ENCODE measurements around the gene HRH1.

Gene HRH1

DNA sequence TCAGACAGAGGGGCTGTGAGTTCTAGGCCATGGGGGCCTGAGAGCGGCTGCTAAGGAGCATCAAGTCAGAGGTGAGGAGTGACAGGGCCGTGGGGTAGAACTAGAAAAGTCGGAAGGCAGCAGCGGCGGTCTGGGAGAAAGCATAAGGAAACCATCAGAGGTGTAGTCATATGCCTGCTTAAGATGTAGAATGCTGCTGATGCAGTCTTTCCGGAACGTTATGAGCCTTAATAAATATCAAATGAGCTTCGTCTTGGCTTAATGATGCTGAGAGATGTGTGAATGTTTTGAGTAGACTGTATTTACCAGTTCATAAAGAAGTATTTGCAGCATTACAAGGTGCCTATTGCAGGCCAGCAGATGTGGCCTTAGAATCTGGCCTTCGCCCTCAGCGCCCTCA is 133.1 kb downstream of the HRH1 start:
- DNase-seq, result no peak

- DNase-seq, result no peak
Observed at GRCh38 chr3:11288021-11288491, 133.8 kb downstream of the HRH1 start.

DNA sequence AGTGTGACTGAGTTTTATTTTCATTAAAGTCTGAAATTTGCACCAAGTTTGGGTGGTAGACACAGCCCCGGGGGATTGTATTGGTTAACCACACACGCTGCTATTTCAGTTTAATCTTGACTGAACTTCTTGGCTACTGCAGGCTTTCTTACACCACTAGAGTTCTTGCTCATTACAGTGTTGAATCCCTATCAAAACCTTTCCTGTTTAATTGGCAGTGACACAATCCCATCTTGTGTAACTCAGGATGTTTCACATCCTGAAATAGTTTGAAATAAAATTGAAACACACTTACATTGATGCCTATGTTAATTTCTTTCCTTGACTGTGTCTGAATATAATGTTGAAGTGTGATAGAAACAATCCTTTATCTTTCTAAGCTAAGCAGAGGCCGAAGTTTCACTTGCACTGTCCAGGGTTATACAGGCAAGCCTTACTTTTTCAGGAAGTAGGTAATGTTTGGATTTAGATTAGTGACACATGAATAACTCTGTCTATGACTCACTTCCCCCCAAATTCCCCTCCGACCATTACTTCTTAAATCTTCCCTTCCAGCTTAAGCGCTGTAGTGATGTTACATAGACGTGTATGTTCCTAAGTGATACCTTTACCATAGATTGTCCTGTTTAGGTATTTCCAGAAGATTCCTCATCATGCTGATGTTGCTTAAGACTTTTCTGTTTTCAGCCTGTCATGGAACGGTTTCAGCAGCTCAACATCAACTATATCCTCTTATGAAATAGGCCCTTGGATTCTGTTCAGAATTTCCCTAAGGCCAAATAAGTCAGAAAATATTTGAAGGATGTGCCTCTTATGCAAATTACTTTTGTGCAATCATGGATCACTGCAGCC is 134.7 kb downstream of the HRH1 start:
- DNase-seq, result peak; percentile 18

DNA sequence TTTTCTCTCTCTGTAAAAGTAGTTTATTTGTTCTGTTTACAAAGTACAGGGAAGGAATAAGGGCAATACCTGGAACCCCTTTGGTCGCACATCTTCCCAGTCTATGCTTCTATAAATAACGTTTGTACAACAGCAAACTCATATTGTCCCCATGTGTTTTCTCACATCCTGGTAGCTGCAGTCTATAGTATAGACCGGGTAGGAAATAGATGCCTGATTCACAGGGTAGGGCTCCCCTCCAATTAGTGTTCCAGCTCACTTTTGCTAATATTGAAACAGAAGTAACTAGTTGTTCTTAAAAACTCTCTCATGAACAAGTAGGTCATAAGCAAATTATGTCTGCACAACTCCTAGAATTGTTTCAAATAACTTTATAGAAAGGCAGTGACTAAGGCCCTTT is 135.6 kb downstream of the HRH1 start:
- DNase-seq, result no peak

- peak; percentile 52 for DNase-seq
Observed at GRCh38 chr3:11290743-11291680, 136.7 kb downstream of the HRH1 start.

- DNase-seq, result no peak
Observed at GRCh38 chr3:11291808-11292207, 137.5 kb downstream of the HRH1 start.

- no peak for DNase-seq
Observed at GRCh38 chr3:11297126-11297525, 142.8 kb downstream of the HRH1 start.

DNA sequence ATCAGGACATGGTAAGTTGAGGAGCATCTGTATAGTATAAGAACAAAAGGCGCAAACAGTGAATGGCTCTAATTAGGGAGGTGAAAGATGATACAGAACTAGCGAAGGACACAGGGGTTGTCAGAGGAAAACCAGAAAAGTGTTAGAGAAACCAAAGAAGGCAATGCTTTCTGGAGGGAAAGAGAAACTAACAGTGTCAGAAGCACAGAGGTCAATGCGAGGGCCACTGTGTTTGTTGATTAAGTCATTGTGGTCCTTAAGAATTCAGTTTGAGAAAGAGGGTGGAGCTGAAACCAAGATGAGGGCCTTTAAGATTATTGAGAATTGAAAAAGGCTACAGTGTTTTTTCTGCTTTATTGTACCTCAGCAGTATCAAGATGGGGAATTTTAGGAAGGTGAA is 146.7 kb downstream of the HRH1 start:
- DNase-seq, result peak; percentile 9

DNA sequence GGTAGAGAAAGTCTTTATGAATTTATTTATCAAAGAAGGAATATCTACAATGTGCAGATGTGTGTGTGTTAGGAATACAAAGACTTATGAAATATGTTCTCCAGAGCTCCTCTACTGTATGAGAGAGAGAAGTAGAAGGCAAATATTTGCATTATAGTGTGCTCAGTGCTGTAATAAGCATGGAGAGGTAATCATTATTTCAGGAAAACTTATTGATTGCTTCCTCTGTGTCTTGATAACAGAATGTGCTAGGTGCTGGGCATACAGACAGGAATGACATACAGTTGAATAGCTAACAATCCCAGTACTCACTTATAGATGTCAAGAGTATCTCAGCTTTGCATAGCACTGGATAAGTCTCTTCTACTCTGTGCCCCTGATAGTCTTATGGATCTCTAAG is 148.2 kb downstream of the HRH1 start:
- no peak for DNase-seq

DNA sequence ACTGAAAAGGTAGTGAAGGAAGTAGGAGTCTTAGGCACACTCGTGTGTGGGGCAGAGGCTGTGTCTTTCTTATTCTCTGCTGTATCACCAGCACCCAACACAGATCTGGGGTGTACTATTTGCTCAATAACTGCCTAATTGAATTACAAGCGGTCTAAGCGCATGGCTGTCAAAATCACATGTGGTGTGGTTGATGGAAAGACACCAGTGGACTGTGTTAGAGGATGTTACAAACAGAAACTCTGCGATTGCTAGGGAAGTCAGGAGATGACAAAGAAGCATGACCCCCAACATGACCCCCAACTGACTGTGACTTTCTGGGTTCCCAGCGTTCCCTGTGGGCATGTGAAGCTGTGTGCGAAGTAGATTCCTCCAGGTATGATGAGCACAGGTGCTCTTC is 149.9 kb downstream of the HRH1 start:
- DNase-seq, result no peak

- DNase-seq, result no peak
Observed at GRCh38 chr3:11305509-11305908, 151.2 kb downstream of the HRH1 start.

GRCh38 chr3:11306817-11307589 is 152.7 kb downstream of the HRH1 start:
- peak; percentile 9 for DNase-seq

DNA sequence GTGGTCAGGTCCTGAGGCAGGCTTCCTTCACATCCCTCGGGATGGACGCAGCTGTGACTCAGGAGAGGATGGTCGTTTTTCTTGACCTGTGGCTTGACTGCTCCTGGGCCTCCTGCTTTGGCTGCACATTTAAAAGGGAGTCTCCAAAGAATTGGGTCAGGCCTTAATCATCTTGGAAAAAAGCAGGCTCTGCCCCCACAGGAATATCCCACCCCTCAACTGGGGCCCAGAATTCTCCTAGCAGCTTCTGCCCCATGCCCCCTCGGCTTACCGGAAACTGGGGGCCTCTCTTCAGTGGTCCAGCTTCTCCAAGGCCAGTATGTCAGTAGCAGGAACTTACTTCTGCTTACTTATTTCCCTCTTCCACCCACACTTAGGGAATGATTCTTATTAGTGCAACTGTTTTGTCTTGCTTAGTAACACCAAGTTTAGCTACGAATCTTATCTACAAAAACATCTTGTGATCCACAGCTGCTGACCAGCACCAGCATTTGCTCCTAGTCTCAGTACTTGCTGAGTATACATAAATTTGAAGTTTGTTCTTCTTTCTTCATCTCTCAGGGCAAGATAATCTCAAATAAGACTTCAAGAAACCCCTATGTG is 153.6 kb downstream of the HRH1 start:
- DNase-seq, result no peak

DNA sequence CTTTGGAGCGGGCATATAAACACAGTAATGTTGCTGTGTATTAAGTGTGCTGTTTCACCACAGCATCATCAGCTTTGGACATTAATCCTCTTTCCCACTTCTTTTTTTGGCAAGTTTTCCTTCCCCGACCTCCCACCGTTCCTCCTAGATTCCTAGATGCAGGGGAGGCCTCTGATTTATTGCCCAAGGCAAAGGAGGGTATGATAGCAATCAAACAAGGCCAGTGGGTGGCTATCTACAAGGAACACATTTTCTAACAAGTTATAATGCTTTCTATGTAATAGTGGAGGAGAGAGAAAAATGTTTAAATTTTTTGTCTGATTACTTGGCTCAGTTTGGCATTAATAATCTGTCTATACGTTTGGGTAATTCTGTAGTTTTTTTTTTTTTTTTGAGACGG is 156.0 kb downstream of the HRH1 start:
- DNase-seq, result no peak

DNA sequence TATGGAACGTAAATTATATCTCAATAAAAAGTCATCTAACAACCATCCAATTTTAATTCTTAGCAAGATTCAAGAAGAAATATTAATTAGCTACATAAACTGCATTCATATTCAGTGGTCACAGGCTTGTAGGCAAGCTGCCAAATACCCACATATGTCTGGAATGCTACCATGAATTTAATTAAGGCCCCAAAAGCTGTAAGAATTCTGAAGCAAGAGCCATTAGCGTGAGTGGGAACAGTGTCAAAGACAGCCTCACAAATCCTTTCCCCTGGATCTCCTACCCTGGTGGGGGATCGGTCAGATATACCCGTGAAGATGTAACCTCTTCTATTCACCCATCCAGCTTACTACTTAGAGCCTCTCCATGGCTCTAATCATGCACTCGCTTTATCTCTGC is 157.9 kb downstream of the HRH1 start:
- no peak for DNase-seq
